ENCODE measurements around the gene CYP4Z1. TPM values are rescaled to one million over a fixed set of nuclear protein-coding genes. Genes with fewer than 3 reads are reported as not detected.
A peak's percentile ranks its signal among the peaks of the same experiment; 100 is the strongest.
"Not testable (repeated sequence)": the region's sequence is repeated elsewhere in the genome, so short reads cannot be mapped to it uniquely, and the experiment has no call there.

CYP4Z1 gene
- total and polyA plus RNA-seq, 12 donors, result 0.09 to 2.9 (median 0.43) TPM; not detected in 4

DNA sequence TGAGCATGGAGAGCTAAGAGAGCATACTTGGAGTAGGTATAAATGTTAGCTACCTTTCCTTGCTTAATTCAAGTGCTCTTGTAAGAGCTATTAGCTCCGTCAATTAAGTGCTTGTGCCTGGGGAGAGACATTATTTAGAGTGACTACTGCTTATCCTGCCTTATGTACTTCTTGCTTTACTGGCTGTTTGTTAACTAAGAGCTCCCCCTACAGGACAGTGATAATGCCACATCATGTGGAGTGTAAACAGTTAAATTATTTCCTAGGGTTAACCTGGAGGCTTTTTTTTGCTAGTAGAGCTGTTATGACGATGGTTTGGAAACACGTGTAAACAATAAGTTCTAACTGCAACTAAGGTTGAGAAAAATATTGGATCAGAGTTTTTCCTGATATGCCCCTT is 24.4 kb downstream of the CYP4Z1 start:
- DNase-seq; H3K36me3 ChIP-seq; intact Hi-C loops (cut with DNase I); H3K27me3 ChIP-seq; H3K4me1 ChIP-seq; ATAC-seq; H3K9me3 ChIP-seq; H3K27ac ChIP-seq; H3K4me3 ChIP-seq: not testable (repeated sequence)
- TF ChIP-seq, protein P1, sequence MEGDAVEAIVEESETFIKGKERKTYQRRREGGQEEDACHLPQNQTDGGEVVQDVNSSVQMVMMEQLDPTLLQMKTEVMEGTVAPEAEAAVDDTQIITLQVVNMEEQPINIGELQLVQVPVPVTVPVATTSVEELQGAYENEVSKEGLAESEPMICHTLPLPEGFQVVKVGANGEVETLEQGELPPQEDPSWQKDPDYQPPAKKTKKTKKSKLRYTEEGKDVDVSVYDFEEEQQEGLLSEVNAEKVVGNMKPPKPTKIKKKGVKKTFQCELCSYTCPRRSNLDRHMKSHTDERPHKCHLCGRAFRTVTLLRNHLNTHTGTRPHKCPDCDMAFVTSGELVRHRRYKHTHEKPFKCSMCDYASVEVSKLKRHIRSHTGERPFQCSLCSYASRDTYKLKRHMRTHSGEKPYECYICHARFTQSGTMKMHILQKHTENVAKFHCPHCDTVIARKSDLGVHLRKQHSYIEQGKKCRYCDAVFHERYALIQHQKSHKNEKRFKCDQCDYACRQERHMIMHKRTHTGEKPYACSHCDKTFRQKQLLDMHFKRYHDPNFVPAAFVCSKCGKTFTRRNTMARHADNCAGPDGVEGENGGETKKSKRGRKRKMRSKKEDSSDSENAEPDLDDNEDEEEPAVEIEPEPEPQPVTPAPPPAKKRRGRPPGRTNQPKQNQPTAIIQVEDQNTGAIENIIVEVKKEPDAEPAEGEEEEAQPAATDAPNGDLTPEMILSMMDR (IDR thresholded peaks at IDR 0.05), result peak in 5 of 9 donors; percentile 8 to 43 (median 30)
- WGBS, 2 donors, result 4 to 17% methylated on average over 3 of the region's 3 CpGs

DNA sequence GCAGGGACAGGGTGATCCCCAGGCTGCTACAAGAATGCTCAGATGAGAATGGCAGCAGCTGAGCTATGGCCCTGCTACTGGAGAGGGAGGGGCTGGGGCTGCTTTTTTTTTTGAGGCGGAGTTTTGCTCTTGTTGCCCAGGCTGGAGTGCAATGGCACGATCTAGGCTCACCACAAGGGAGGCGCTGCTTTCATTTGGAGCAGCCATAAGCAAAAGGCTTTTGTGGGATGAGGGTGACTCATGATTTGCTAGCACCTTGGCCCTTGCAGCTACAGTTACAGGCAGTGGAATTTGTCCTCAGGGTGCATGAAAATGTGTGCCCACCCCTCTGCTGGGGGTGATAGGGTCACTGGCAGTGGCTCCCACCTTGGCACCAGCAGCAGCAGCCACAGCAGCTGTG is 37.8 kb downstream of the CYP4Z1 start:
- H3K4me3 ChIP-seq, result no peak overlapping the region
- intact Hi-C loops (cut with DNase I), result loop anchor here in 1 of 10 donors (10.0 kb wide), 1 partner anchor 360 kb away; no protein-coding TSS in a partner anchor

DNA sequence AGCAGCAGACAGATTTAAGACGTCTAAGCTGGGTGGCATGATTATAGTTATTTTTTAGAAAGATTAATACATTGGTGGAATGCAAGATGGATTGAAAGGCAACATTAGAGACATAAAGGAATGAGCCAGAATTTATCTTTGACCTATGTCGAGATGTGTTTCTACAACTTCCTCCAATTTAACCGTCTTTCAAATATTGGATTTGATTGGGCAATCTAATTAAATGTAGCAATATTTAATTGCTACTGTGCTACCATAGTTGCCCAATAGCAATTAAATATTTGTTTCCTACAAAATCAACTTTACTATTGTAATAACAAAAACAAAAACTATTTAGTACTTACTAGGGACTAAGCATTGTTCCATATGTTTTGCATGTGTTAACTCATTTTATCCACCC is 39.8 kb downstream of the CYP4Z1 start:
- Histone ChIP-seq H3K9me3 (peaks cover 0 to 24% (median 15%) of the 10 kb centered on the region in 11 donors), H3K27me3 (no peaks in the 10 kb centered on the region), H3K4me3 (no peak overlapping the region), H3K4me1 (no peaks in the 10 kb centered on the region), H3K27ac (no peak overlapping the region), H3K36me3 (no peaks in the 10 kb centered on the region)
- intact Hi-C loops (cut with DNase I), result loop anchor here in 1 of 10 donors (10.0 kb wide), 1 partner anchor 362 kb away; no protein-coding TSS in a partner anchor
- TF ChIP-seq, protein P1 (IDR thresholded peaks at IDR 0.05), result no peak
- 92 to 93% methylated on average over 3 of the region's 3 CpGs for WGBS, 2 donors
- no peak for ATAC-seq
- no peak for DNase-seq

More for the DNA sequence above, 37.8 kb downstream of the CYP4Z1 start:
- DNase-seq (no peak), ATAC-seq (no peak)
- H3K4me1 ChIP-seq, result no peaks in the 10 kb centered on the region
- no peak overlapping the region for H3K27ac ChIP-seq
- H3K27me3 ChIP-seq, result no peaks in the 10 kb centered on the region
- H3K9me3 ChIP-seq, result peaks cover 0 to 28% (median 15%) of the 10 kb centered on the region in 11 donors
- TF ChIP-seq, protein P1 (IDR thresholded peaks at IDR 0.05), result no peak
- no peaks in the 10 kb centered on the region for H3K36me3 ChIP-seq
- WGBS, 2 donors, result 85 to 89% methylated on average over 3 of the region's 3 CpGs

DNA sequence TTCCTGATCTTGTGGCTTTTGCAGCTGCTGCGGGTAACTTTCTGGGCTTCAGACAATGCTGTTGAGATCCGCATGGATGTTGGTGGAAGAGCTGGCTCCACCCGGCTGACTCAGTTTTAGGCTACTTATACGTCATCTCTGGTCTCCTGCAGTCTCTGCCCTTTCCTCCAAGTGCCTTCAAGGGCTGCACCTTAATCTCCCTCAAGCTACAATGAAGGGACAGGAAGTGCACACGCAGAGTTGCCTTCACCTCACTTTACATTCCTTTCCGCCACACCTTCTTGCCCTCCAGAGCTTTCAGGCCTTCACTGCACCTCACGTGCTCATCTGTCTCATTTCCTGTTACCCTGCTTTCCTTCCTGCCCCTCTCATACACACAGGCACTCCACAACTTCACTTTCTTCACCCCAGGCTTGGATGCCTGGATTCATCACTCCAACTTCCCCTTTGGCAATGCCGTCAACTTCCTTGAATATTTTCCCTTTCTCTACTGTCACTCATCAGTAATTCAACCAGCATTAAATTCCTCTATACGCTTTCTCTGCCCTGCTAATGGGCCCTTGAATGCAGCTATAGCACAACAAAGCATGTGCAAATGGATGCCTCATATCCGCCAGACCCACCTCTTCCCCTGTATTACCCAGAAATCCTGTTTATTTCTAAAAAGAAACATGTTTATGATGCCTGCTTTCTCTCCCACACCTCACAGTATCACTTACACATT is 41.0 kb downstream of the CYP4Z1 start:
- intact Hi-C loops (cut with DNase I), result loop anchor here in 1 of 10 donors (10.0 kb wide), 1 partner anchor 363 kb away; no protein-coding TSS in a partner anchor
- peaks cover 0 to 12% (median 5%) of the 10 kb centered on the region in 11 donors for H3K9me3 ChIP-seq
- ATAC-seq, H3K27me3 ChIP-seq, H3K36me3 ChIP-seq, DNase-seq, H3K4me3 ChIP-seq, H3K27ac ChIP-seq, H3K4me1 ChIP-seq: not testable (repeated sequence)
- 44 to 54% methylated on average over 8 to 10 of the region's 10 CpGs for WGBS, 2 donors

DNA sequence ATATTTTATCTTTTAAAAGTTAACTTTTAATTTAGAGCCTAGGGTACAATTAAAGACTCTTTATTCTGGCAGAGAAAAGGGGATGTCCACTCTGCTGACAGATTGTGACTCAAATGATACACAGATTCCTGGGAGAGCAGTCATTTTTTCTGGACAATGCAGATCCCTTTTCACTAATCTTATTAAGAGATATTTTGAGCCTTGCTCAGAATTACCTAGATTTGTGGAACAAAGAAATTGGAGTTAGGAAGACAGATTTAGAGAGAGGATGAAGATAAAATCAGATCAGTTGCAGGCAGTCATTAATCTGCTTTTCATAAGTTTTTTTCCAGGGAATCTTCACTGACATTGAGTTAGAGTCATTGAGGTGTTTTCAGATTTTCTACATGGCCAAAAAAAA is 42.5 kb downstream of the CYP4Z1 start:
- DNase-seq, H3K4me1 ChIP-seq, ATAC-seq, H3K36me3 ChIP-seq, H3K27ac ChIP-seq, H3K4me3 ChIP-seq, H3K9me3 ChIP-seq, H3K27me3 ChIP-seq: not testable (repeated sequence)
- intact Hi-C loops (cut with DNase I), result loop anchor here in 1 of 10 donors (10.0 kb wide), 1 partner anchor 365 kb away; no protein-coding TSS in a partner anchor

Data from heart right ventricle (tissue), 16 donors.